Gastrocnemius medialis (tissue), 4 donors: ENCODE results near the gene TMEM161A. TPM values are rescaled to one million over a fixed set of nuclear protein-coding genes. Genes with fewer than 3 reads are reported as not detected.

Source experiments
- ATAC-seq, 2 donors: fragments of 150-250 bp; one replicate each; pipeline ENCODE4 v1.9.1; 2016
- DNase-seq, 2 donors: peaks; one replicate each; pipeline ENCODE4 v3.0.0-alpha.2; 2019
- H3K27ac ChIP-seq, 4 donors: fragments of 200-600 bp; sonication (generic); 1 replicate in 1 of 4; 2 replicates in 3 of 4; pipeline ENCODE4 v1.5.1; 2016 to 2018; ENCODE audit warnings: mild to moderate bottlenecking in 2 of 4, moderate library complexity in 1 of 4
- H3K27me3 ChIP-seq, 3 donors: fragments of 200-600 bp; sonication (generic) in 2 of 3; 1 replicate in 1 of 3; 2 replicates in 2 of 3; pipeline versions ENCODE4 v1.5.1 to v1.6.0; 2016 to 2019; ENCODE audit warnings: mild to moderate bottlenecking in 1 of 3, moderate library complexity in 1 of 3
- H3K36me3 ChIP-seq, 2 donors: fragments of 200-600 bp; sonication (generic) in 1 of 2; one replicate each; pipeline ENCODE4 v1.5.1; 2017 to 2018
- H3K4me1 ChIP-seq, 2 donors: fragments of 200-600 bp; sonication (generic) in 1 of 2; one replicate each; pipeline ENCODE4 v1.5.1; 2016 to 2017; ENCODE audit warnings: mild to moderate bottlenecking in 2 of 2
- H3K4me3 ChIP-seq, 4 donors: fragments of 200-600 bp; sonication (generic) in 3 of 4; 1 replicate in 1 of 4; 2 replicates in 3 of 4; pipeline ENCODE4 v1.5.1; 2016 to 2019; ENCODE audit warnings: mild to moderate bottlenecking in 2 of 4
- H3K9me3 ChIP-seq, 3 donors: fragments of 200-600 bp; sonication (generic) in 2 of 3; 1 replicate in 1 of 3; 2 replicates in 2 of 3; pipeline ENCODE4 v1.5.1; 2016 to 2019
- POLR2A ChIP-seq, 2 donors: fragments of 450-650 bp; IDR thresholded peaks; one replicate each; pipeline ENCODE4 v1.6.1; 2017; ENCODE audit warnings: antibody characterized with exemption in 2 of 2, mild to moderate bottlenecking in 2 of 2, moderate library complexity in 2 of 2
- in situ Hi-C, 4 donors: fragments of 200-750 bp; cut with MboI; loops; one replicate each; pipeline versions ENCODE4 v1.15.0 to v1.8.0; 2017; ENCODE audit warnings: low sequenced_read_pairs in 4 of 4
- intact Hi-C: fragments of 100-400 bp; cut with DNase I; formaldehyde crosslinking; loops from one replicate; pipeline ENCODE4 v1.15.1; 2023; ENCODE audit warnings: low total_unique reads
- total RNA-seq, 4 donors: library from RNA; depleted of rRNA; stranded (reverse); fragments of >200 nt; gene quantifications; one replicate each; pipeline versions ENCODE4 v1.1.0 to v1.2.3, GENCODE V29; 2016
- TF ChIP-seq, protein P1 (sequence below), 5 experiments: fragments of 450-650 bp in 3 of 5; fragments of 200-600 bp in 2 of 5; sonication (generic) in 2 of 5; IDR thresholded peaks in 4 of 5; conservative IDR thresholded peaks in 1 of 5; 1 replicate in 4 of 5; 2 replicates in 1 of 5; pipeline ENCODE4 v1.5.1; 2016 to 2019; ENCODE audit warnings: antibody characterized with exemption in 5 of 5, mild to moderate bottlenecking in 3 of 5, moderate library complexity in 3 of 5

TMEM161A gene
- total RNA-seq, 4 donors from 2014 or later, result 30.1 to 52.1 (median 42.8) TPM

DNA sequence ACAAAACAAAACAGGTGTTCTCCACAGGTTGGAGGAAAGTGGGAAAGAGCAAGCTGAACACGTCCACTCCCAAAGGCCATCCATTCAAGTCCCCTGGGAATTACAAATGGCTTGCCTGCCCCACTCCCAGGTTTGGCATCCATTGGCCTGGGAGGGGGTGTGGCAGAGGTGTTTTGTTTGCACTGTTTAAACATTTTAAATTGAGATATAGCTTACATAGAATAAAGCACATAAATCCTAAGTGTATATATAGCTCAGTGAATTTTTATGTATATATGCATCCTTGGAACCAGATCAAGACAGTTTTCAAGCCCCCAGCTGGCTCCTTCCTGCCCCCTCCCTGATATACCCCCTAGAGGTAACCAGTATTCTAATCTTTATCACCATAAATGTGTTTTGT lies 61.8 kb downstream of the TMEM161A start:
- no peaks in the 10 kb centered on the region for H3K9me3 ChIP-seq
- intact Hi-C loops (no loop called here), in situ Hi-C loops (no loop called here)
- H3K36me3 ChIP-seq, result no peaks in the 10 kb centered on the region
- no peak overlapping the region for H3K27ac ChIP-seq
- DNase-seq (no peak), ATAC-seq (no peak)
- TF ChIP-seq, protein P1, sequence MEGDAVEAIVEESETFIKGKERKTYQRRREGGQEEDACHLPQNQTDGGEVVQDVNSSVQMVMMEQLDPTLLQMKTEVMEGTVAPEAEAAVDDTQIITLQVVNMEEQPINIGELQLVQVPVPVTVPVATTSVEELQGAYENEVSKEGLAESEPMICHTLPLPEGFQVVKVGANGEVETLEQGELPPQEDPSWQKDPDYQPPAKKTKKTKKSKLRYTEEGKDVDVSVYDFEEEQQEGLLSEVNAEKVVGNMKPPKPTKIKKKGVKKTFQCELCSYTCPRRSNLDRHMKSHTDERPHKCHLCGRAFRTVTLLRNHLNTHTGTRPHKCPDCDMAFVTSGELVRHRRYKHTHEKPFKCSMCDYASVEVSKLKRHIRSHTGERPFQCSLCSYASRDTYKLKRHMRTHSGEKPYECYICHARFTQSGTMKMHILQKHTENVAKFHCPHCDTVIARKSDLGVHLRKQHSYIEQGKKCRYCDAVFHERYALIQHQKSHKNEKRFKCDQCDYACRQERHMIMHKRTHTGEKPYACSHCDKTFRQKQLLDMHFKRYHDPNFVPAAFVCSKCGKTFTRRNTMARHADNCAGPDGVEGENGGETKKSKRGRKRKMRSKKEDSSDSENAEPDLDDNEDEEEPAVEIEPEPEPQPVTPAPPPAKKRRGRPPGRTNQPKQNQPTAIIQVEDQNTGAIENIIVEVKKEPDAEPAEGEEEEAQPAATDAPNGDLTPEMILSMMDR (IDR thresholded peaks at IDR 0.05 in 4 of 5, conservative IDR thresholded peaks at IDR 0.05 in 1 of 5), result no peak
- no peak for TF ChIP-seq POLR2A (IDR thresholded peaks at IDR 0.05)
- peaks cover 6 to 37% of the 10 kb centered on the region in 2 donors for H3K4me1 ChIP-seq
- no peak overlapping the region for H3K4me3 ChIP-seq
- no peaks in the 10 kb centered on the region for H3K27me3 ChIP-seq

DNA sequence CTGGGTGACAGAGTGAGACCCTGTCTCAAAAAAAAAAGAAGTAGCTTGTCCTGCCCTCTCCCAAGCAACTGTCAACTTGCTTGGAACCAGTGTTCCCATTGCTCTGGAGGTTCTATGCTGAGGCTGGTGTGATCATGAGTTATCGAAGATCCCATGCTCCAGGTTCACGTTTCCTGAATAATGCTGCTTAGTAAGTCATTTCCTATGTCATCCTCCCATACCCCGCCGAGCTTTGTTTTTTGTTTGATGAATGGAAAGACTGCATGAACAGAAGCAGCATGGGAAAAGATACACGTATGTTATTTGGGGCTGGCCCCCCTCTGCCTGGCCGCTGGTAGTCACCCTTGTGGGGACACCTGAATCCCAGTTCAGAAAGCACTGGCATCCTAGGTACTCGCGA lies 63.2 kb downstream of the TMEM161A start:
- no peak for TF ChIP-seq POLR2A (IDR thresholded peaks at IDR 0.05)
- TF ChIP-seq, protein P1 (IDR thresholded peaks at IDR 0.05 in 4 of 5, conservative IDR thresholded peaks at IDR 0.05 in 1 of 5), result no peak
- intact Hi-C loops (no loop called here), in situ Hi-C loops (no loop called here)

DNA sequence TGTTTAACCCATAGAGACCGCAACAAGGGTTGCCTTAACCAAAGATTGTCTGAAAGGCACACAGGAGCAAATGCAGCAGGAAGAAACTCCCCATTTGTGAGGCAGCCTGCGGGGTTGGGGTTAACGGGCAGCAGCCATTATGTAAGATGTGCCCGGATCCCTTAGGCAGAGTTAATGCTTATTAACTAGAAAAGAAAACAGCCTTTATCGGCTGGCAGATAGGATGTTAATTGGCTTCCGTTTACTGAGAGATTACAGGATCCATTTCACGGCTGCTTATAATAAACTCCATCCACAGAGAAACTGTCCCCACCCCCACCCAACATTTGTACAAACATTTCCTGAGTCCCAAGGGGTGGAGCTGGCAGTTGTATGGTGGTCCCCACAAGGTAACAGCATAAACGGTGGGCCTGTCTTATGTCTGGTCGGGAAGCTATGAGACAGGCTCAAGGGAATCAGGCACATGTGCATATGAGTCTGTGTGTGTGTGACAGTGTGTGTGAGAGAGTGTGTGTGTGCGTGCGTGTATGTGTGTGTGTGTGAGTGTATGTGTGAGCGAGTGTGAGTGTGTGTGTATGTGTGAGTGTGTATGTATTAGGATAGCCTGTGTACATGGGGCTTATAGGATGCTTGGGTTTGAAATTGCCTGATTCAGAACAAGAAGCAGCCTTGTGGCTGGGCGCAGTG lies 63.9 kb downstream of the TMEM161A start:
- H3K27me3 ChIP-seq, result no peaks in the 10 kb centered on the region
- no peaks in the 10 kb centered on the region for H3K9me3 ChIP-seq
- ATAC-seq (no peak), DNase-seq (no peak)
- intact Hi-C loops, result no loop called here
- no peaks in the 10 kb centered on the region for H3K36me3 ChIP-seq
- TF ChIP-seq, protein P1 (IDR thresholded peaks at IDR 0.05 in 4 of 5, conservative IDR thresholded peaks at IDR 0.05 in 1 of 5), result no peak
- no peak for TF ChIP-seq POLR2A (IDR thresholded peaks at IDR 0.05)
- H3K4me3 ChIP-seq, result no peak overlapping the region
- H3K27ac ChIP-seq, result peak overlapping the region in 1 of 4 donors; percentile 62
- H3K4me1 ChIP-seq, result peaks cover 10 to 39% of the 10 kb centered on the region in 2 donors
- in situ Hi-C loops, result no loop called here

More for the DNA sequence above, 63.2 kb downstream of the TMEM161A start:
- ATAC-seq, result no peak
- H3K36me3 ChIP-seq, result no peaks in the 10 kb centered on the region
- H3K27ac ChIP-seq, result no peak overlapping the region
- no peaks in the 10 kb centered on the region for H3K9me3 ChIP-seq
- DNase-seq, result no peak
- no peaks in the 10 kb centered on the region for H3K27me3 ChIP-seq
- peaks cover 6 to 33% of the 10 kb centered on the region in 2 donors for H3K4me1 ChIP-seq
- H3K4me3 ChIP-seq, result no peak overlapping the region

DNA sequence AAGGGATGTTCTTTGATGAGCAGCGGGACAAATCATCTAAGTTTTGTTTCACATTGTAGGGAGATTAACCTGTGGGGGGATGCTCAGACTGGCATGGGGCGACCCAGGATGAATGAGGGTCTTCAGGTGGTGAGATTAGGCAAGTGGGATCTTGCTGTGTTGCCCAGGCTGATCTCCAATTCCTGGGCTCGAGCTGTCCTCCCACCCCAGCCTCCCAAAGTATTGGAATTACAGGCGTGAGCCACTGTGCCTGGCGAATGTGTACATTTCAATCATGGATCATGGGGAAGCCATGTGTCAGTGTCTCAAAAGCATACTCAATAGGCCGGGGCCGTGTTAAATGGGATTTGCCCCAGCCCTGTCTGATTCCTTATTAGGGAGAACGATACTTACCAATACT lies 66.4 kb downstream of the TMEM161A start:
- DNase-seq (no peak), ATAC-seq (no peak)
- Histone ChIP-seq H3K4me1 (peaks cover 34 to 64% of the 10 kb centered on the region in 2 donors), H3K4me3 (no peak overlapping the region), H3K36me3 (no peaks in the 10 kb centered on the region), H3K27ac (peak overlapping the region; percentile 26 to 96 (median 94)), H3K27me3 (no peaks in the 10 kb centered on the region), H3K9me3 (no peaks in the 10 kb centered on the region)
- TF ChIP-seq, protein P1 (IDR thresholded peaks at IDR 0.05 in 4 of 5, conservative IDR thresholded peaks at IDR 0.05 in 1 of 5), result no peak
- TF ChIP-seq POLR2A (IDR thresholded peaks at IDR 0.05), result no peak
- intact Hi-C loops, result no loop called here
- in situ Hi-C loops, result no loop called here

Other genes starting within 250 kb of the TMEM161A start
- 1 to 10 TPM; 1.1 to 6.9 (median 3.3) TPM for gene CERS1, start 242.3 kb downstream of the TMEM161A start, total RNA-seq
- gene COPE, start 219.1 kb downstream of the TMEM161A start, total RNA-seq, result 100 to 1,000 TPM; 169 to 229 (median 203) TPM
- gene DDX49, start 218.8 kb downstream of the TMEM161A start, total RNA-seq, result 10 to 100 TPM; 40.6 to 60.1 (median 44.2) TPM
- 100 to 1,000 TPM in 3 of 4 donors, 10 to 100 TPM in 1; 86.2 to 202 (median 113) TPM for gene HOMER3, start 197.3 kb downstream of the TMEM161A start, total RNA-seq
- gene SUGP2, start 105.0 kb downstream of the TMEM161A start, total RNA-seq, result 10 to 100 TPM; 24.6 to 38.2 (median 32.8) TPM
- gene ARMC6, start 104.9 kb downstream of the TMEM161A start, total RNA-seq, result 10 to 100 TPM; 18.2 to 35.7 (median 25.2) TPM
- 10 to 100 TPM; 12.3 to 85.3 (median 37.1) TPM for gene SLC25A42, start 74.5 kb downstream of the TMEM161A start, total RNA-seq
- 1 to 10 TPM in 1 of 4 donors, under 1 TPM in 1, not detected in 2; 0.68 to 1.6 TPM for gene MEF2B, start 31.8 kb upstream of the TMEM161A start, total RNA-seq
- 10 to 100 TPM; 11.2 to 17.2 (median 13.3) TPM for gene BORCS8, start 53.7 kb upstream of the TMEM161A start, total RNA-seq
- gene RFXANK, start 53.8 kb upstream of the TMEM161A start, total RNA-seq, result 10 to 100 TPM; 25.5 to 44.1 (median 35.1) TPM
- 10 to 100 TPM in 2 of 4 donors, 1 to 10 TPM in 2; 4.7 to 19.0 (median 11.5) TPM for gene NR2C2AP, start 64.9 kb upstream of the TMEM161A start, total RNA-seq
- not detected for gene NCAN, start 73.5 kb upstream of the TMEM161A start, total RNA-seq
- gene TM6SF2, start 134.8 kb upstream of the TMEM161A start, total RNA-seq, result under 1 TPM in 2 of 4 donors, not detected in 2; 0.70 to 0.98 TPM
- 10 to 100 TPM; 29.7 to 51.0 (median 39.8) TPM for gene SUGP1, start 182.0 kb upstream of the TMEM161A start, total RNA-seq
- gene MAU2, start 182.4 kb upstream of the TMEM161A start, total RNA-seq, result 10 to 100 TPM; 31.3 to 48.5 (median 41.7) TPM